K562 (cell line): Measurements from ENCODE around the gene LRIF1. TPM values are rescaled to one million over a fixed set of nuclear protein-coding genes. Genes with fewer than 3 reads are reported as not detected.

Experiments used
- EP300 ChIP-seq: IDR thresholded peaks from 2 replicates; pipeline ENCODE4 v1.6.1; 2012; ENCODE audit warnings: low read length, improper control_type of control experiment
- EP400 ChIP-seq: fragments of 450-650 bp; IDR thresholded peaks from 2 replicates; pipeline ENCODE4 v1.6.1; 2017; ENCODE audit warnings: antibody characterized with exemption, mild to moderate bottlenecking, moderate library complexity
- ETV5 ChIP-seq: sonication (generic); formaldehyde crosslinking; IDR thresholded peaks from 2 replicates; pipeline ENCODE4 v1.4.0; 2020; ENCODE audit warnings: low read depth, mild to moderate bottlenecking, missing genetic modification reagents
- FOXM1 ChIP-seq, 2 experiments: fragments of 450-650 bp in 1 of 2; sonication (generic) in 1 of 2; formaldehyde crosslinking in 1 of 2; IDR thresholded peaks; 2 replicates each; pipeline versions ENCODE4 v1.6.1 to v1.9.0; 2017 to 2022; ENCODE audit warnings: low read depth in 2 of 2, mild to moderate bottlenecking in 2 of 2, missing genetic modification reagents in 1 of 2, moderate library complexity in 1 of 2
- GATAD2B ChIP-seq: fragments of 450-650 bp; IDR thresholded peaks from 2 replicates; pipeline ENCODE4 v1.6.1; 2017; ENCODE audit warnings: mild to moderate bottlenecking, borderline replicate concordance
- GTF2E2 ChIP-seq: fragments of 200-800 bp; sonication (Bioruptor generic); IDR thresholded peaks from 2 replicates; pipeline ENCODE4 v1.6.1; 2016; ENCODE audit warnings: missing genetic modification characterization, missing compliant biosample characterization
- HMG20B ChIP-seq: fragments of 250-450 bp; sonication (Bioruptor Pico); IDR thresholded peaks from 2 replicates; pipeline ENCODE4 v1.5.0; 2021; ENCODE audit warnings: mild to moderate bottlenecking
- IFI16 ChIP-seq: fragments of 250-450 bp; sonication (Bioruptor Pico); IDR thresholded peaks from 2 replicates; pipeline ENCODE4 v2.1.2; 2022; ENCODE audit warnings: mild to moderate bottlenecking, inconsistent platforms
- JUN ChIP-seq, 2 experiments: sonication (generic) in 1 of 2; formaldehyde crosslinking in 1 of 2; IDR thresholded peaks; 2 replicates each; pipeline versions ENCODE4 v1.6.1 to v1.8.0; 2012 to 2022; ENCODE audit warnings: borderline replicate concordance in 2 of 2, mild to moderate bottlenecking in 2 of 2, improper control_type of control experiment in 1 of 2, low read depth in 1 of 2, low read length in 1 of 2, missing genetic modification reagents in 1 of 2
- MEF2D ChIP-seq: conservative IDR thresholded peaks from 2 replicates; pipeline ENCODE4 v1.6.1; 2016; ENCODE audit warnings: low read depth, missing genetic modification characterization, missing compliant biosample characterization
- MTA3 ChIP-seq: fragments of 450-650 bp; formaldehyde crosslinking; IDR thresholded peaks from 2 replicates; pipeline ENCODE4 v1.6.1; 2017; ENCODE audit warnings: mild to moderate bottlenecking, borderline replicate concordance
- NFATC3 ChIP-seq: fragments of 450-650 bp; IDR thresholded peaks from 2 replicates; pipeline ENCODE4 v1.6.1; 2017; ENCODE audit warnings: mild to moderate bottlenecking
- PKNOX1 ChIP-seq: fragments of 450-650 bp; IDR thresholded peaks from 2 replicates; pipeline ENCODE4 v1.6.1; 2016
- RFX1 ChIP-seq: fragments of 450-650 bp; IDR thresholded peaks from 2 replicates; pipeline ENCODE4 v1.6.1; 2016; ENCODE audit warnings: mild to moderate bottlenecking, moderate library complexity
- SRSF3 ChIP-seq: fragments of 200-400 bp; formaldehyde crosslinking; IDR thresholded peaks from 2 replicates; pipeline ENCODE4 v1.6.1; 2016; ENCODE audit warnings: mild to moderate bottlenecking, low read length, moderate library complexity; ENCODE audit not compliant: insufficient read depth
- STAT5B ChIP-seq: fragments of 250-450 bp; sonication (Bioruptor Pico); IDR thresholded peaks from 2 replicates; pipeline ENCODE4 v1.8.0; 2021; ENCODE audit warnings: mild to moderate bottlenecking, inconsistent platforms
- TFAP4 ChIP-seq: sonication (generic); formaldehyde crosslinking; IDR thresholded peaks from 2 replicates; pipeline ENCODE4 v1.8.0; 2022; ENCODE audit warnings: missing genetic modification reagents, mild to moderate bottlenecking, moderate library complexity, borderline replicate concordance
- ZBTB33 ChIP-seq: sonication (generic); formaldehyde crosslinking; IDR thresholded peaks from 2 replicates; pipeline ENCODE4 v1.8.1; 2023; ENCODE audit warnings: mild to moderate bottlenecking, missing genetic modification reagents
- ZFP91 ChIP-seq: sonication (generic); formaldehyde crosslinking; IDR thresholded peaks from 2 replicates; pipeline ENCODE4 v1.8.0; 2022; ENCODE audit warnings: mild to moderate bottlenecking, missing genetic modification reagents
- ZNF589 ChIP-seq: fragments of 200-800 bp; sonication (Bioruptor generic); IDR thresholded peaks from 2 replicates; pipeline ENCODE4 v1.6.1; 2016; ENCODE audit warnings: low read depth, missing genetic modification characterization, missing compliant biosample characterization
- polyA plus RNA-seq, 8 experiments: library from polyadenylated mRNA; depleted of rRNA in 4 of 8; stranded (reverse) in 5 of 8; unstranded in 3 of 8; fragments of >200 nt; fragmentation: Nextera tagmentation in 2 of 8; fragmentation: Illumina TruSeq in 1 of 8; extraction: Ambion mirVana in 2 of 8; extraction: Trizol in 1 of 8; gene quantifications; 2 replicates each; pipeline versions ENCODE4 v1.2.1 to v1.2.3, GENCODE V29; 2011 to 2014; ENCODE audit warnings: inconsistent platforms in 1 of 8, missing spikeins in 1 of 8
- total RNA-seq, 7 experiments: library from RNA; depleted of rRNA in 6 of 7; stranded (reverse); fragments of >200 nt in 6 of 7; fragmentation: Illumina TruSeq in 2 of 7; extraction: Trizol in 2 of 7; gene quantifications; 2 replicates each; pipeline versions ENCODE4 v1.2.1 to v1.2.3, GENCODE V29; 2011 to 2021; ENCODE audit warnings: low replicate concordance in 1 of 7

Gene LRIF1
- total and polyA plus RNA-seq, 9 of the 15 experiments (the other 6 are each of a cell fraction or from before 2014, with no cell fraction given), result 35.6 to 88.8 (median 74.1) TPM

- TF ChIP-seq ZFP91 (no peak), MEF2D (tag) (peak; percentile 56; the same call in 1 of the 2 replicates), FOXM1 (IDR thresholded peaks at IDR 0.05; ENCODE audit: low read depth) (0 out of 2 replicates have a peak, but pooled peaks have one; percentile 16), FOXM1 (CRISPR knock-in tag; IDR thresholded peaks at IDR 0.05; ENCODE audit: low read depth) (no peak), RFX1 (no peak), SRSF3 (no peak), GTF2E2 (tag) (no peak), TFAP4 (CRISPR knock-in tag) (no peak), HMG20B (CRISPR knock-in tag) (no peak), ZBTB33 (CRISPR knock-in tag) (no peak), ZNF589 (peak; percentile 82; the same call in 1 of the 2 replicates), MTA3 (peak; percentile 90), PKNOX1 (peak; percentile 41; the same call in 1 of the 2 replicates), ETV5 (CRISPR knock-in tag) (peak; percentile 50; the same call in 1 of the 2 replicates), JUN (IDR thresholded peaks at IDR 0.05; ENCODE audit: borderline replicate concordance, low read depth, low read length) (peak; percentile 51; the same call in 1 of the 2 replicates), JUN (CRISPR knock-in tag; IDR thresholded peaks at IDR 0.05; ENCODE audit: borderline replicate concordance) (no peak), STAT5B (CRISPR knock-in tag) (no peak), NFATC3 (no peak), EP400 (peak; percentile 70), GATAD2B (peak; percentile 62; the same call in 1 of the 2 replicates), EP300 (peak; percentile 79), IFI16 (0 out of 2 replicates have a peak, but pooled peaks have one; percentile 8)
Observed at GRCh38 chr1:110916669-110917306, 46.9 kb downstream of the LRIF1 start (continued).
